Transverse colon (tissue), 4 donors: ENCODE results near the gene ZNF891. TPM values are rescaled to one million over a fixed set of nuclear protein-coding genes. Genes with fewer than 3 reads are reported as not detected.
A peak's percentile ranks its signal among the peaks of the same experiment; 100 is the strongest.

Experiments
- DNase-seq: peaks from one replicate; pipeline ENCODE4 v3.0.0-alpha.2; 2019
- H3K27ac ChIP-seq, 4 donors: fragments of 200-600 bp; sonication (generic); 2 replicates each; pipeline ENCODE4 v1.5.1; 2016 to 2018; ENCODE audit warnings: inconsistent platforms in 4 of 4
- H3K27me3 ChIP-seq: fragments of 200-600 bp; sonication (generic); 2 replicates; pipeline ENCODE4 v1.5.1; 2017; ENCODE audit warnings: inconsistent platforms
- H3K36me3 ChIP-seq, 4 donors: fragments of 200-600 bp; sonication (generic); 2 replicates each; pipeline ENCODE4 v1.5.1; 2017 to 2019; ENCODE audit warnings: inconsistent platforms in 4 of 4
- H3K4me1 ChIP-seq, 4 donors: fragments of 200-600 bp; sonication (generic); 2 replicates each; pipeline ENCODE4 v1.5.1; 2017 to 2020; ENCODE audit warnings: inconsistent platforms in 4 of 4
- H3K4me3 ChIP-seq, 4 donors: fragments of 200-600 bp; sonication (generic); 1 replicate in 1 of 4; 2 replicates in 3 of 4; pipeline versions ENCODE4 v1.5.1 to v1.6.1; 2017 to 2019; ENCODE audit warnings: inconsistent platforms in 4 of 4
- H3K9me3 ChIP-seq, 2 donors: fragments of 200-600 bp; sonication (generic); 2 replicates each; pipeline ENCODE4 v1.5.1; 2017 to 2019; ENCODE audit warnings: inconsistent platforms in 2 of 2
- CTCF ChIP-seq, 5 experiments: fragments of 200-600 bp in 3 of 5; fragments of 450-650 bp in 2 of 5; sonication (generic) in 3 of 5; IDR thresholded peaks; 1 replicate in 2 of 5; 2 replicates in 3 of 5; pipeline ENCODE4 v1.5.1; 2016 to 2017; ENCODE audit warnings: antibody characterized with exemption in 5 of 5, inconsistent platforms in 3 of 5, mild to moderate bottlenecking in 2 of 5, moderate library complexity in 1 of 5
- EP300 ChIP-seq: sonication (generic); formaldehyde crosslinking; IDR thresholded peaks from one replicate; pipeline ENCODE4 v1.6.1; 2017; ENCODE audit warnings: antibody characterized with exemption, low read depth
- POLR2A ChIP-seq: fragments of 450-650 bp; IDR thresholded peaks from one replicate; pipeline ENCODE4 v1.6.1; 2016; ENCODE audit warnings: antibody characterized with exemption, mild to moderate bottlenecking, moderate library complexity
- POLR2AphosphoS5 ChIP-seq, 3 donors: sonication (generic); formaldehyde crosslinking; IDR thresholded peaks; one replicate each; pipeline ENCODE4 v1.6.1; 2016; ENCODE audit warnings: antibody characterized with exemption in 3 of 3
- WGBS, 2 donors: methylation state at CpG; one replicate each; pipeline ENCODE4 v1.1.5; 2018; ENCODE audit warnings: low coverage in 1 of 2; 5-methylcytosine and 5-hydroxymethylcytosine counted together
- in situ Hi-C, 4 donors: fragments of 200-750 bp; cut with MboI; loops; one replicate each; pipeline versions ENCODE4 v1.15.0 to v1.15.1; 2017; ENCODE audit warnings: low sequenced_read_pairs in 3 of 4, low pct_ligation_motif_present in 1 of 4, low pct_unique_long_range_greater_than_20kb in 1 of 4
- intact Hi-C: fragments of 100-400 bp; cut with DNase I; formaldehyde crosslinking; loops from one replicate; pipeline ENCODE4 v1.15.1; 2023; ENCODE audit warnings: low total_unique reads
- total RNA-seq, 4 donors: library from RNA; depleted of rRNA; stranded (reverse); fragments of >200 nt; gene quantifications; one replicate each; pipeline ENCODE4 v1.1.0, GENCODE V29; 2016

The ZNF891 gene
- total RNA-seq, 4 donors from 2014 or later: 1.4 to 3.8 (median 1.9) TPM

- 95 to 100% methylated on average over 1 to 3 of the region's 3 CpGs for WGBS, 2 donors
- TF ChIP-seq EP300 (no peak), POLR2A (no peak), POLR2AphosphoS5 (IDR thresholded peaks at IDR 0.05) (no peak)
- Histone ChIP-seq H3K36me3 (no peaks in the 10 kb centered on the region), H3K9me3 (peaks cover 36 to 67% of the 10 kb centered on the region in 2 donors), H3K4me1 (no peaks in the 10 kb centered on the region), H3K27ac (no peak overlapping the region), H3K27me3 (no peaks in the 10 kb centered on the region), H3K4me3 (no peak overlapping the region)
- no peak for DNase-seq
- intact Hi-C loops: no loop called here
- in situ Hi-C loops: no loop called here
Observed at GRCh38 chr12:133165776-133166175, 35.7 kb upstream of the ZNF891 start.

GRCh38 chr12:133156125-133156690 is 26.1 kb upstream of the ZNF891 start:
- peaks cover 94 to 96% of the 10 kb centered on the region in 2 donors for H3K9me3 ChIP-seq
- H3K36me3 ChIP-seq: peaks cover 10 to 74% (median 42%) of the 10 kb centered on the region in 4 donors
- intact Hi-C loops (no loop called here), in situ Hi-C loops (no loop called here)
- WGBS, 2 donors: 100% methylated on average over 1 to 2 of the region's 2 CpGs
- TF ChIP-seq CTCF (IDR thresholded peaks at IDR 0.05): no peak
- TF ChIP-seq POLR2AphosphoS5 (IDR thresholded peaks at IDR 0.05): no peak
- no peak overlapping the region for H3K4me3 ChIP-seq
- no peak overlapping the region for H3K27ac ChIP-seq
- no peaks in the 10 kb centered on the region for H3K27me3 ChIP-seq
- no peaks in the 10 kb centered on the region for H3K4me1 ChIP-seq
- no peak for DNase-seq

- TF ChIP-seq POLR2AphosphoS5 (IDR thresholded peaks at IDR 0.05) (no peak), EP300 (no peak), CTCF (IDR thresholded peaks at IDR 0.05) (no peak), POLR2A (no peak)
Observed at GRCh38 chr12:133145981-133146380, 15.9 kb upstream of the ZNF891 start.

DNA sequence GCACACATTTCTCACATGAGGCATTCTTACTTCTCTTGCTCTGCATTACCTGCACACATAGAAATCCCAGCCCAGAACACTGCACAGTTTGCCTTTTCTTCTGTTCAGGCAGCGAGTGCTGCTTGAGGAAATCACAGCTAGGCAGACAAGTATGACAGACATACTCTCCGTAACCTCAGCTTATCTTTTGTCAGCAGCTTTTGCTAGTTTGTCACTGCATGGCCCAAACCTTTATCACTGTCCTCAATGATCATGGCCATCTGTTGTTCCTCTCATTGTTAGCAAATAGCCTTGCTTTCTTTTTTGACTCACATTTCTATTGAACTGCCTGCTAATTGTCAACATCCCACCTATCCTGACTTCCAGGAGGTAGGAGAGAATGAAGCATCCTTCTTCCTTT is 5.7 kb upstream of the ZNF891 start:
- WGBS, 2 donors: 84 to 97% methylated on average over 2 of the region's 2 CpGs
- intact Hi-C loops: no loop called here
- no peak overlapping the region for H3K27ac ChIP-seq
- peaks cover 0 to 6% (median 4%) of the 10 kb centered on the region in 4 donors for H3K4me1 ChIP-seq
- no peaks in the 10 kb centered on the region for H3K27me3 ChIP-seq
- H3K9me3 ChIP-seq: peaks cover 73 to 81% of the 10 kb centered on the region in 2 donors
- in situ Hi-C loops: no loop called here
- peaks cover 0 to 74% (median 22%) of the 10 kb centered on the region in 4 donors for H3K36me3 ChIP-seq
- H3K4me3 ChIP-seq: no peak overlapping the region
- DNase-seq: no peak
- TF ChIP-seq POLR2AphosphoS5 (IDR thresholded peaks at IDR 0.05) (no peak), CTCF (IDR thresholded peaks at IDR 0.05) (no peak), EP300 (no peak), POLR2A (no peak)

More at GRCh38 chr12:133145981-133146380, 15.9 kb upstream of the ZNF891 start:
- intact Hi-C loops (no loop called here), in situ Hi-C loops (no loop called here)
- DNase-seq: no peak
- Histone ChIP-seq H3K4me3 (no peak overlapping the region), H3K4me1 (no peaks in the 10 kb centered on the region), H3K27me3 (no peaks in the 10 kb centered on the region), H3K9me3 (peaks cover 72 to 88% of the 10 kb centered on the region in 2 donors), H3K36me3 (peaks cover 0 to 89% (median 42%) of the 10 kb centered on the region in 4 donors), H3K27ac (no peak overlapping the region)
- WGBS, 2 donors: 87 to 95% methylated on average over 2 of the region's 2 CpGs

GRCh38 chr12:133130808-133131128 is 694 bp upstream of the ZNF891 start:
- 0% methylated on average over 15 to 17 of the region's 17 CpGs for whole genome bisulfite sequencing, 2 donors
- Histone ChIP-seq H3K4me3 (peak overlapping the region; percentile 55 to 94 (median 68)), H3K36me3 (peaks cover 0 to 49% (median 15%) of the 10 kb centered on the region in 4 donors), H3K27me3 (no peaks in the 10 kb centered on the region), H3K27ac (peak overlapping the region; percentile 93 to 95 (median 94)), H3K9me3 (peaks cover 56 to 69% of the 10 kb centered on the region in 2 donors), H3K4me1 (peaks cover 0 to 12% (median 4%) of the 10 kb centered on the region in 4 donors)
- peak; percentile 45 for DNase-seq
- in situ Hi-C loops (no loop called here), intact Hi-C loops (loop anchor here (5.0 kb wide), 1 partner anchor 48 kb away; the partner anchor contains the start of gene ZNF140)
- TF ChIP-seq POLR2A (no peak), POLR2AphosphoS5 (IDR thresholded peaks at IDR 0.05) (no peak), EP300 (no peak), CTCF (IDR thresholded peaks at IDR 0.05) (no peak)
